ENCODE data around the gene RFX3.

RFX3 gene

GRCh38 chr9:3237121-3237520 lies 288.7 kb downstream of the RFX3 start:
- Histone ChIP-seq H3K79me2 (ENCODE audit: control insufficient read depth, low read length) (no peaks in the 10 kb centered on the region), H3K4me2 (ENCODE audit: low read length) (no peak overlapping the region), H3K9me2 (replicated peaks; ENCODE audit: control insufficient read depth, low read length) (no peaks in the 10 kb centered on the region), H3K4me1 (ENCODE audit: control insufficient read depth, low read length) (no peaks in the 10 kb centered on the region), H3F3A (ENCODE audit: control insufficient read depth, insufficient read depth) (no peaks in the 10 kb centered on the region), H3K4me3 (ENCODE audit: low read length) (no peak overlapping the region), H3K27me3 (ENCODE audit: control insufficient read depth, low read length) (no peaks in the 10 kb centered on the region), H3K36me3 (ENCODE audit: control insufficient read depth, low read length) (no peaks in the 10 kb centered on the region), H3K9me3 (ENCODE audit: control insufficient read depth, insufficient read depth, low read length) (no peaks in the 10 kb centered on the region), H4K20me1 (ENCODE audit: control insufficient read depth, insufficient read depth, low read depth, low read length) (no peaks in the 10 kb centered on the region), H3K27ac (ENCODE audit: low read depth, low read length) (no peak overlapping the region)
- TF ChIP-seq EZH2phosphoT487 (IDR thresholded peaks at IDR 0.05; ENCODE audit: borderline replicate concordance, low read length), result no peak
- TF ChIP-seq CTCF (IDR thresholded peaks at IDR 0.05; ENCODE audit: low read depth, low read length, poor library complexity, severe bottlenecking), result no peak

- H3K27me3 ChIP-seq (ENCODE audit: control insufficient read depth, low read length), result no peaks in the 10 kb centered on the region
- no peak for TF ChIP-seq CTCF (IDR thresholded peaks at IDR 0.05; ENCODE audit: low read depth, low read length, poor library complexity, severe bottlenecking)
- TF ChIP-seq EZH2phosphoT487 (IDR thresholded peaks at IDR 0.05; ENCODE audit: borderline replicate concordance, low read length), result no peak
- H3F3A ChIP-seq (ENCODE audit: control insufficient read depth, insufficient read depth), result no peaks in the 10 kb centered on the region
- no peaks in the 10 kb centered on the region for H3K9me2 ChIP-seq (replicated peaks; ENCODE audit: control insufficient read depth, low read length)
- no peaks in the 10 kb centered on the region for H4K20me1 ChIP-seq (ENCODE audit: control insufficient read depth, insufficient read depth, low read depth, low read length)
- no peaks in the 10 kb centered on the region for H3K4me1 ChIP-seq (ENCODE audit: control insufficient read depth, low read length)
- no peak overlapping the region for H3K4me3 ChIP-seq (ENCODE audit: low read length)
- H3K79me2 ChIP-seq (ENCODE audit: control insufficient read depth, low read length), result no peaks in the 10 kb centered on the region
- no peaks in the 10 kb centered on the region for H3K9me3 ChIP-seq (ENCODE audit: control insufficient read depth, insufficient read depth, low read length)
- H3K27ac ChIP-seq (ENCODE audit: low read depth, low read length), result no peak overlapping the region
- no peak overlapping the region for H3K4me2 ChIP-seq (ENCODE audit: low read length)
- H3K36me3 ChIP-seq (ENCODE audit: control insufficient read depth, low read length), result no peaks in the 10 kb centered on the region
These were observed 290.3 kb downstream of the RFX3 start for GRCh38 chr9:3235497-3235896.

- no peak for TF ChIP-seq CTCF (IDR thresholded peaks at IDR 0.05; ENCODE audit: low read depth, low read length, poor library complexity, severe bottlenecking)
- TF ChIP-seq EZH2phosphoT487 (IDR thresholded peaks at IDR 0.05; ENCODE audit: borderline replicate concordance, low read length), result no peak
- H3F3A ChIP-seq (ENCODE audit: control insufficient read depth, insufficient read depth), result no peaks in the 10 kb centered on the region
- H3K4me1 ChIP-seq (ENCODE audit: control insufficient read depth, low read length), result no peaks in the 10 kb centered on the region
- no peaks in the 10 kb centered on the region for H3K79me2 ChIP-seq (ENCODE audit: control insufficient read depth, low read length)
- H3K4me2 ChIP-seq (ENCODE audit: low read length), result no peak overlapping the region
- H3K36me3 ChIP-seq (ENCODE audit: control insufficient read depth, low read length), result no peaks in the 10 kb centered on the region
- H3K9me2 ChIP-seq (replicated peaks; ENCODE audit: control insufficient read depth, low read length), result no peaks in the 10 kb centered on the region
- H3K27me3 ChIP-seq (ENCODE audit: control insufficient read depth, low read length), result no peaks in the 10 kb centered on the region
- H3K27ac ChIP-seq (ENCODE audit: low read depth, low read length), result no peak overlapping the region
- H3K9me3 ChIP-seq (ENCODE audit: control insufficient read depth, insufficient read depth, low read length), result no peaks in the 10 kb centered on the region
- no peaks in the 10 kb centered on the region for H4K20me1 ChIP-seq (ENCODE audit: control insufficient read depth, insufficient read depth, low read depth, low read length)
- H3K4me3 ChIP-seq (ENCODE audit: low read length), result no peak overlapping the region
These were observed 300.9 kb downstream of the RFX3 start for GRCh38 chr9:3224931-3225330.

GRCh38 chr9:3215658-3216057 lies 310.1 kb downstream of the RFX3 start:
- TF ChIP-seq EZH2phosphoT487 (IDR thresholded peaks at IDR 0.05; ENCODE audit: borderline replicate concordance, low read length) (no peak), CTCF (IDR thresholded peaks at IDR 0.05; ENCODE audit: low read depth, low read length, poor library complexity, severe bottlenecking) (no peak)
- H3K9me3 ChIP-seq (ENCODE audit: control insufficient read depth, insufficient read depth, low read length), result no peaks in the 10 kb centered on the region
- no peaks in the 10 kb centered on the region for H3K79me2 ChIP-seq (ENCODE audit: control insufficient read depth, low read length)
- H3K36me3 ChIP-seq (ENCODE audit: control insufficient read depth, low read length), result no peaks in the 10 kb centered on the region
- no peaks in the 10 kb centered on the region for H3K4me1 ChIP-seq (ENCODE audit: control insufficient read depth, low read length)
- H3K9me2 ChIP-seq (replicated peaks; ENCODE audit: control insufficient read depth, low read length), result no peaks in the 10 kb centered on the region
- no peaks in the 10 kb centered on the region for H3K27me3 ChIP-seq (ENCODE audit: control insufficient read depth, low read length)
- no peak overlapping the region for H3K4me3 ChIP-seq (ENCODE audit: low read length)
- H3K4me2 ChIP-seq (ENCODE audit: low read length), result no peak overlapping the region
- H4K20me1 ChIP-seq (ENCODE audit: control insufficient read depth, insufficient read depth, low read depth, low read length), result no peaks in the 10 kb centered on the region
- H3F3A ChIP-seq (ENCODE audit: control insufficient read depth, insufficient read depth), result no peaks in the 10 kb centered on the region
- no peak overlapping the region for H3K27ac ChIP-seq (ENCODE audit: low read depth, low read length)

Measured in DOHH2 (cell line).